ENCODE data around the gene MSH3.
"Not testable (repeated sequence)": the region's sequence is repeated elsewhere in the genome, so short reads cannot be mapped to it uniquely, and the experiment has no call there.

Gene MSH3

GRCh38 chr5:80659106-80659505 lies 4.7 kb downstream of the MSH3 start:
- DNase-seq: no peak

- DNase-seq: not testable (repeated sequence)
Observed at GRCh38 chr5:80660661-80661060, 6.2 kb downstream of the MSH3 start.

GRCh38 chr5:80662108-80662507 lies 7.7 kb downstream of the MSH3 start:
- DNase-seq: no peak

- no peak for DNase-seq
Observed at GRCh38 chr5:80665057-80665456, 10.6 kb downstream of the MSH3 start.

- DNase-seq: no peak
Observed at GRCh38 chr5:80667384-80667783, 12.9 kb downstream of the MSH3 start.

- DNase-seq: no peak
Observed at GRCh38 chr5:80668016-80668969, 13.8 kb downstream of the MSH3 start.

GRCh38 chr5:80672140-80672736 lies 17.8 kb downstream of the MSH3 start:
- peak; percentile 33 for DNase-seq

- DNase-seq: no peak
Observed at GRCh38 chr5:80676706-80677105, 22.3 kb downstream of the MSH3 start.

- DNase-seq: no peak
Observed at GRCh38 chr5:80686757-80687156, 32.3 kb downstream of the MSH3 start.

- no peak for DNase-seq
Observed at GRCh38 chr5:80688648-80689420, 34.4 kb downstream of the MSH3 start.

GRCh38 chr5:80689627-80690026 lies 35.2 kb downstream of the MSH3 start:
- DNase-seq: no peak

- DNase-seq: no peak
Observed at GRCh38 chr5:80695666-80696065, 41.2 kb downstream of the MSH3 start.

- DNase-seq: no peak
Observed at GRCh38 chr5:80696450-80696849, 42.0 kb downstream of the MSH3 start.

GRCh38 chr5:80697100-80697499 lies 42.6 kb downstream of the MSH3 start:
- DNase-seq: no peak

GRCh38 chr5:80698369-80698768 lies 43.9 kb downstream of the MSH3 start:
- DNase-seq: no peak

- no peak for DNase-seq
Observed at GRCh38 chr5:80701597-80701996, 47.1 kb downstream of the MSH3 start.

- no peak for DNase-seq
Observed at GRCh38 chr5:80703291-80703690, 48.8 kb downstream of the MSH3 start.

- DNase-seq: no peak
Observed at GRCh38 chr5:80703747-80704146, 49.3 kb downstream of the MSH3 start.

GRCh38 chr5:80704221-80704620 lies 49.8 kb downstream of the MSH3 start:
- no peak for DNase-seq

GRCh38 chr5:80705216-80705769 lies 50.8 kb downstream of the MSH3 start:
- DNase-seq: no peak

GRCh38 chr5:80705801-80706200 lies 51.3 kb downstream of the MSH3 start:
- no peak for DNase-seq

- no peak for DNase-seq
Observed at GRCh38 chr5:80706835-80707447, 52.5 kb downstream of the MSH3 start.

GRCh38 chr5:80707645-80708044 lies 53.2 kb downstream of the MSH3 start:
- DNase-seq: no peak

Data from DMS79 treated with DMSO at 0.1 percent for 48 hours (cell line).